H9 (cell line): ENCODE measurements around the gene STXBP1. TPM values are rescaled to one million over a fixed set of nuclear protein-coding genes. Genes with fewer than 3 reads are reported as not detected.

ENCODE experiments used
- DNase-seq: peaks from one replicate; pipeline ENCODE4 v3.0.0-alpha.2; 2017
- H2AFZ ChIP-seq: one replicate; pipeline ENCODE4 v1.6.1; 2013; ENCODE audit warnings: mild to moderate bottlenecking, low read length, control low read depth, moderate library complexity
- H2AK5ac ChIP-seq: 2 replicates; pipeline ENCODE4 v1.6.1; 2013; ENCODE audit warnings: low read length, control low read depth, mixed read lengths; ENCODE audit not compliant: insufficient read length
- H2BK120ac ChIP-seq: one replicate; pipeline ENCODE4 v1.6.1; 2013; ENCODE audit warnings: low read depth, mild to moderate bottlenecking, low read length, control low read depth, inconsistent platforms; ENCODE audit not compliant: poor library complexity, severe bottlenecking
- H2BK12ac ChIP-seq: 2 replicates; pipeline ENCODE4 v1.6.1; 2013; ENCODE audit warnings: low read length, control low read depth, mixed read lengths, low read depth; ENCODE audit not compliant: insufficient read length
- H2BK15ac ChIP-seq: 2 replicates; pipeline ENCODE4 v1.6.1; 2013; ENCODE audit warnings: low read depth, low read length, control low read depth
- H2BK20ac ChIP-seq: one replicate; pipeline ENCODE4 v1.6.1; 2013; ENCODE audit warnings: low read depth, mild to moderate bottlenecking, low read length, control low read depth, inconsistent platforms; ENCODE audit not compliant: poor library complexity, severe bottlenecking
- H2BK5ac ChIP-seq: 2 replicates; pipeline ENCODE4 v1.6.1; 2013; ENCODE audit warnings: low read length, control low read depth, mixed read lengths; ENCODE audit not compliant: insufficient read length
- H3K14ac ChIP-seq: 2 replicates; pipeline ENCODE4 v1.6.1; 2013; ENCODE audit warnings: low read length, control low read depth; ENCODE audit not compliant: insufficient read depth
- H3K18ac ChIP-seq: 2 replicates; pipeline ENCODE4 v1.6.1; 2013; ENCODE audit warnings: low read depth, mild to moderate bottlenecking, mixed read lengths, low read length, control low read depth; ENCODE audit not compliant: insufficient read length
- H3K23ac ChIP-seq: 2 replicates; pipeline ENCODE4 v1.6.1; 2013; ENCODE audit warnings: low read length, control low read depth, mixed read lengths, low read depth; ENCODE audit not compliant: insufficient read length
- H3K23me2 ChIP-seq: 2 replicates; pipeline ENCODE4 v1.6.1; 2013; ENCODE audit warnings: low read depth, mild to moderate bottlenecking, mixed read lengths, low read length, control low read depth; ENCODE audit not compliant: insufficient read length, poor library complexity, severe bottlenecking
- H3K27ac ChIP-seq: 2 replicates; pipeline ENCODE4 v1.5.1; 2013; ENCODE audit warnings: low read length, control low read depth, mixed read lengths, low read depth; ENCODE audit not compliant: insufficient read length
- H3K27me3 ChIP-seq: 2 replicates; pipeline ENCODE4 v1.6.1; 2013; ENCODE audit warnings: low read length, control low read depth, inconsistent platforms; ENCODE audit not compliant: insufficient read depth
- H3K4ac ChIP-seq: 2 replicates; pipeline ENCODE4 v1.6.1; 2013; ENCODE audit warnings: low read depth, mild to moderate bottlenecking, control low read depth, inconsistent platforms, low read length, moderate library complexity
- H3K4me1 ChIP-seq: 2 replicates; pipeline ENCODE4 v1.6.1; 2013; ENCODE audit warnings: low read length, control low read depth, inconsistent platforms; ENCODE audit not compliant: insufficient read depth
- H3K4me2 ChIP-seq: 2 replicates; pipeline ENCODE4 v1.6.1; 2013; ENCODE audit warnings: low read length, control low read depth, mixed read lengths; ENCODE audit not compliant: insufficient read length, insufficient read depth
- H3K56ac ChIP-seq: 2 replicates; pipeline ENCODE4 v1.6.1; 2013; ENCODE audit warnings: low read depth, mild to moderate bottlenecking, mixed read lengths, low read length, control low read depth; ENCODE audit not compliant: insufficient read length
- H3K79me1 ChIP-seq: 2 replicates; pipeline ENCODE4 v1.6.1; 2013; ENCODE audit warnings: low read depth, mild to moderate bottlenecking, moderate library complexity, low read length, control low read depth, inconsistent platforms; ENCODE audit not compliant: insufficient read depth, poor library complexity, severe bottlenecking
- H3K79me2 ChIP-seq: 2 replicates; pipeline ENCODE4 v1.6.1; 2013; ENCODE audit warnings: low read length, control low read depth, inconsistent platforms; ENCODE audit not compliant: insufficient read depth
- H3K9ac ChIP-seq: 2 replicates; pipeline ENCODE4 v1.6.1; 2013; ENCODE audit warnings: low read length, control low read depth, mixed read lengths; ENCODE audit not compliant: insufficient read length; ENCODE audit errors: extremely low read depth
- H3K9me3 ChIP-seq: one replicate; pipeline ENCODE4 v1.6.1; 2013; ENCODE audit warnings: low read depth, low read length, inconsistent platforms; ENCODE audit not compliant: control insufficient read depth
- H3T11ph ChIP-seq: one replicate; pipeline ENCODE4 v1.6.1; 2013; ENCODE audit warnings: mild to moderate bottlenecking, low read length, control low read depth, inconsistent platforms
- H4K20me1 ChIP-seq: one replicate; pipeline ENCODE4 v1.6.1; 2013; ENCODE audit not compliant: control insufficient read depth, insufficient read length, insufficient read depth
- H4K5ac ChIP-seq: 2 replicates; pipeline ENCODE4 v1.6.1; 2013; ENCODE audit warnings: low read depth, mild to moderate bottlenecking, mixed read lengths, low read length, control low read depth; ENCODE audit not compliant: insufficient read length
- H4K8ac ChIP-seq: replicated peaks from 2 replicates; pipeline ENCODE4 v1.6.1; 2013; ENCODE audit warnings: low read length, control low read depth, mixed read lengths, low read depth; ENCODE audit not compliant: insufficient read length
- H4K91ac ChIP-seq: 2 replicates; pipeline ENCODE4 v1.6.1; 2013; ENCODE audit warnings: low read depth, mild to moderate bottlenecking, moderate library complexity, mixed read lengths, low read length, control low read depth; ENCODE audit not compliant: insufficient read length
- H3K27ac Mint-ChIP-seq, 3 experiments: 2 replicates in 2 of 3; 3 replicates in 1 of 3; pipeline ENCODE4 v1.8.0; 2020 to 2021; ENCODE audit warnings: mixed read lengths in 3 of 3, mild to moderate bottlenecking in 1 of 3, moderate library complexity in 1 of 3
- H3K27me3 Mint-ChIP-seq: 2 replicates; pipeline ENCODE4 v1.8.0; 2021; ENCODE audit warnings: low read depth, mild to moderate bottlenecking, moderate library complexity, mixed read lengths
- H3K36me3 Mint-ChIP-seq, 3 experiments: 2 replicates in 2 of 3; 3 replicates in 1 of 3; pipeline ENCODE4 v1.8.0; 2020 to 2021; ENCODE audit warnings: low read depth in 3 of 3, mixed read lengths in 3 of 3; ENCODE audit not compliant: insufficient read depth in 1 of 3
- H3K4me1 Mint-ChIP-seq, 2 experiments: 2 replicates each; pipeline ENCODE4 v1.8.0; 2020; ENCODE audit warnings: mixed read lengths in 2 of 2
- H3K4me3 Mint-ChIP-seq, 2 experiments: 2 replicates in 1 of 2; 3 replicates in 1 of 2; pipeline ENCODE4 v1.8.0; 2020 to 2021; ENCODE audit warnings: mild to moderate bottlenecking in 2 of 2, mixed read lengths in 2 of 2, moderate library complexity in 1 of 2
- H3K9me3 Mint-ChIP-seq, 2 experiments: 2 replicates in 1 of 2; 3 replicates in 1 of 2; pipeline ENCODE4 v1.8.0; 2020; ENCODE audit warnings: mild to moderate bottlenecking in 2 of 2, mixed read lengths in 2 of 2, moderate library complexity in 1 of 2
- WGBS: extraction: QIAGEN DNeasy Blood & Tissue Kit; methylation state at CpG from one replicate; pipeline ENCODE4 v1.1.7; 2013; ENCODE audit warnings: missing lambda C conversion rate, low lambda C conversion rate, mixed read lengths; ENCODE audit not compliant: insufficient read length; ENCODE audit errors: extremely low coverage; 5-methylcytosine and 5-hydroxymethylcytosine counted together
- total RNA-seq: library from RNA; stranded (reverse); gene quantifications from 2 replicates; pipeline ENCODE4 v1.2.1, GENCODE V29; 2021
- TF ChIP-seq, protein P1 (sequence below): fragments of 200-600 bp; sonication (generic); conservative IDR thresholded peaks from 3 replicates; pipeline ENCODE4 v1.8.0; 2021; ENCODE audit warnings: antibody characterized with exemption, mild to moderate bottlenecking

STXBP1 gene
- total RNA-seq, 1 experiment from 2014 or later = 22.3 TPM

- Histone ChIP-seq H4K5ac (no peak overlapping the region), H3K4me2 (no peak overlapping the region), H2AFZ (no peak overlapping the region), H3K14ac (no peak overlapping the region), H3K4ac (no peak overlapping the region), H3T11ph (no peak overlapping the region), H2BK5ac (no peak overlapping the region), H3K79me2 (no peaks in the 10 kb centered on the region; the same call in 1 of the 2 replicates), H3K79me1 (no peaks in the 10 kb centered on the region), H3K18ac (no peak overlapping the region), H3K27ac (no peak overlapping the region), H2BK12ac (no peak overlapping the region), H3K23me2 (no peaks in the 10 kb centered on the region), H4K20me1 (no peaks in the 10 kb centered on the region), H2BK20ac (no peak overlapping the region), H3K9me3 (no peaks in the 10 kb centered on the region), H4K8ac (no peak overlapping the region), H2BK15ac (no peak overlapping the region), H3K23ac (no peak overlapping the region), H3K4me1 (peaks cover 8% of the 10 kb centered on the region; the same call in 1 of the 2 replicates), H3K9ac (no peak overlapping the region), H4K91ac (no peak overlapping the region), H3K56ac (no peak overlapping the region), H3K27me3 (no peaks in the 10 kb centered on the region), H2BK120ac (no peak overlapping the region), H2AK5ac (no peak overlapping the region)
- H3K4me3 Mint-ChIP-seq = peak overlapping the region in 1 of 2 experiments; percentile 34; a peak in 1 of 5 replicates
- H3K9me3 Mint-ChIP-seq = no peaks in the 10 kb centered on the region
- no CpG with 5 or more reads among the region's 7 CpGs for WGBS
- TF ChIP-seq, protein P1, sequence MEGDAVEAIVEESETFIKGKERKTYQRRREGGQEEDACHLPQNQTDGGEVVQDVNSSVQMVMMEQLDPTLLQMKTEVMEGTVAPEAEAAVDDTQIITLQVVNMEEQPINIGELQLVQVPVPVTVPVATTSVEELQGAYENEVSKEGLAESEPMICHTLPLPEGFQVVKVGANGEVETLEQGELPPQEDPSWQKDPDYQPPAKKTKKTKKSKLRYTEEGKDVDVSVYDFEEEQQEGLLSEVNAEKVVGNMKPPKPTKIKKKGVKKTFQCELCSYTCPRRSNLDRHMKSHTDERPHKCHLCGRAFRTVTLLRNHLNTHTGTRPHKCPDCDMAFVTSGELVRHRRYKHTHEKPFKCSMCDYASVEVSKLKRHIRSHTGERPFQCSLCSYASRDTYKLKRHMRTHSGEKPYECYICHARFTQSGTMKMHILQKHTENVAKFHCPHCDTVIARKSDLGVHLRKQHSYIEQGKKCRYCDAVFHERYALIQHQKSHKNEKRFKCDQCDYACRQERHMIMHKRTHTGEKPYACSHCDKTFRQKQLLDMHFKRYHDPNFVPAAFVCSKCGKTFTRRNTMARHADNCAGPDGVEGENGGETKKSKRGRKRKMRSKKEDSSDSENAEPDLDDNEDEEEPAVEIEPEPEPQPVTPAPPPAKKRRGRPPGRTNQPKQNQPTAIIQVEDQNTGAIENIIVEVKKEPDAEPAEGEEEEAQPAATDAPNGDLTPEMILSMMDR = no peak
- no peaks in the 10 kb centered on the region for H3K36me3 Mint-ChIP-seq
- peaks cover 23 to 31% of the 10 kb centered on the region in 2 experiments for H3K4me1 Mint-ChIP-seq
- H3K27me3 Mint-ChIP-seq = no peaks in the 10 kb centered on the region
- peak overlapping the region in 1 of 3 experiments; percentile 46; a peak in 1 of 7 replicates for H3K27ac Mint-ChIP-seq
- DNase-seq = no peak
Measured at GRCh38 chr9:127634021-127634420, 21.9 kb downstream of the STXBP1 start.
